GM23248 (cell line): ENCODE data around the gene GPATCH1. TPM values are rescaled to one million over a fixed set of nuclear protein-coding genes. Genes with fewer than 3 reads are reported as not detected.
"Not testable (repeated sequence)": the region's sequence is repeated elsewhere in the genome, so short reads cannot be mapped to it uniquely, and the experiment has no call there.

Source experiments
- DNase-seq: peaks from one replicate; pipeline ENCODE4 v3.0.0-alpha.2; 2015
- H2AFZ ChIP-seq: fragments of 200-600 bp; sonication (generic); 2 replicates; pipeline ENCODE4 v1.6.1; 2016; ENCODE audit warnings: antibody characterized with exemption
- H3F3A ChIP-seq: fragments of 200-600 bp; sonication (generic); 2 replicates; pipeline ENCODE4 v1.6.1; 2016; ENCODE audit warnings: mild to moderate bottlenecking, antibody characterized with exemption, mixed run types; ENCODE audit not compliant: insufficient read depth
- H3K27ac ChIP-seq: fragments of 200-600 bp; sonication (generic); 2 replicates; pipeline ENCODE4 v1.5.1; 2016; ENCODE audit warnings: mild to moderate bottlenecking
- H3K27me3 ChIP-seq: fragments of 200-600 bp; sonication (generic); replicated peaks from 2 replicates; pipeline ENCODE4 v1.6.1; 2016; ENCODE audit warnings: mild to moderate bottlenecking; ENCODE audit not compliant: insufficient read depth
- H3K36me3 ChIP-seq: fragments of 200-600 bp; sonication (generic); 2 replicates; pipeline ENCODE4 v1.6.1; 2016; ENCODE audit warnings: low read depth, mild to moderate bottlenecking
- H3K4me1 ChIP-seq: fragments of 200-600 bp; sonication (generic); 2 replicates; pipeline ENCODE4 v1.6.1; 2016; ENCODE audit warnings: mild to moderate bottlenecking; ENCODE audit not compliant: insufficient read depth
- H3K4me2 ChIP-seq: fragments of 200-600 bp; sonication (generic); one replicate; pipeline ENCODE4 v1.6.1; 2016; ENCODE audit warnings: mild to moderate bottlenecking; ENCODE audit not compliant: unreplicated experiment
- H3K4me3 ChIP-seq: fragments of 200-600 bp; sonication (generic); 2 replicates; pipeline ENCODE4 v1.5.1; 2016; ENCODE audit warnings: mild to moderate bottlenecking
- H3K79me2 ChIP-seq: fragments of 200-600 bp; sonication (generic); 2 replicates; pipeline ENCODE4 v1.6.1; 2016; ENCODE audit warnings: mild to moderate bottlenecking; ENCODE audit not compliant: insufficient read depth
- H3K9ac ChIP-seq: fragments of 200-600 bp; sonication (generic); 2 replicates; pipeline ENCODE4 v1.6.1; 2016; ENCODE audit warnings: mild to moderate bottlenecking
- H3K9me2 ChIP-seq: fragments of 200-600 bp; sonication (generic); 2 replicates; pipeline ENCODE4 v1.6.1; 2016; ENCODE audit warnings: mixed run types, mild to moderate bottlenecking, moderate library complexity; ENCODE audit not compliant: insufficient read depth
- H3K9me3 ChIP-seq: fragments of 200-600 bp; sonication (generic); one replicate; pipeline ENCODE4 v1.6.1; 2017; ENCODE audit warnings: low read depth
- H4K20me1 ChIP-seq: fragments of 200-600 bp; sonication (generic); 2 replicates; pipeline ENCODE4 v1.6.0; 2016; ENCODE audit not compliant: insufficient read depth
- EZH2 ChIP-seq: fragments of 200-600 bp; sonication (generic); IDR thresholded peaks from 2 replicates; pipeline ENCODE4 v1.6.1; 2018; ENCODE audit warnings: antibody characterized with exemption, mild to moderate bottlenecking; ENCODE audit not compliant: insufficient read depth, poor library complexity, severe bottlenecking
- EZH2phosphoT487 ChIP-seq: fragments of 200-600 bp; sonication (generic); IDR thresholded peaks from 2 replicates; pipeline ENCODE4 v1.6.1; 2018; ENCODE audit warnings: antibody characterized with exemption, moderate library complexity, mild to moderate bottlenecking, low read depth; ENCODE audit not compliant: insufficient read depth
- WGBS, 2 experiments: methylation state at CpG; one replicate each; pipeline ENCODE4 v1.1.6; 2015 to 2017; ENCODE audit warnings: low lambda C conversion rate in 2 of 2, low coverage in 1 of 2; ENCODE audit errors: missing lambda C conversion rate in 2 of 2; 5-methylcytosine and 5-hydroxymethylcytosine counted together
- in situ Hi-C: fragments of 300-500 bp; cut with MboI; formaldehyde crosslinking; loops from 2 replicates; pipeline ENCODE4 v1.15.0; 2020
- polyA plus RNA-seq: library from polyadenylated mRNA; unstranded; fragments of >200 nt; fragmentation: Nextera tagmentation; extraction: Ambion mirVana; gene quantifications from 2 replicates; pipeline ENCODE4 v1.2.1, GENCODE V29; 2016
- total RNA-seq: library from RNA; depleted of rRNA; stranded (reverse); fragments of >200 nt; shearing (Covaris generic); gene quantifications from 2 replicates; pipeline ENCODE4 v1.2.3, GENCODE V29; 2014

Gene GPATCH1
- total and polyA plus RNA-seq, 2 experiments from 2014 or later: 5.1 to 6.5 TPM

DNA sequence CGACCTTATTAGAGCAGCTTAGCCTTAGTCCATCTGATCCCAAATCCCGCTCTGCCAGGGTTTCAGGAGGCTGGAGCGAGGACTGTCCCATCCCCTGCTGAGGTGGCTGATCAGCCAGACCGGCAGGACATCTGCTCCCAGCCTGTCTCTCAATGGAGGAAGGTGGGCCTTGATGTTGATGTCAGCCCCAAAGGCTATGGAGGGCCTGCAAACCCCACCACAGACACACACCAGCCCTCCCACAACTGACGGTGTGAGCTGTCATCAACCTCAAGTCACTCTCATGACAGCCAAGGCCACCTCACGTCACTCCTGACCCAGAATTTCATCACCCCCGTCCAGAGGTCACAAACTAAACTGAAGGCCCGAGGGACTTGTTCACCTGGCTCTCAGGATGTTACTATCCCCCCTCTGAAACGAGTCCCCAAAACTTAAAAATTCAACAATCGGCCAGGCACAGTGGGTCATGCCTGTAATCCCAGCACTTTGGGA lies 41.8 kb upstream of the GPATCH1 start:
- H3K4me1 ChIP-seq: no peaks in the 10 kb centered on the region
- H4K20me1 ChIP-seq: no peaks in the 10 kb centered on the region
- H3K4me2 ChIP-seq: no peak overlapping the region
- no peaks in the 10 kb centered on the region for H3K9me3 ChIP-seq
- no peak overlapping the region for H3K9ac ChIP-seq
- no peak overlapping the region for H2AFZ ChIP-seq
- DNase-seq: no peak
- no peaks in the 10 kb centered on the region for H3K27me3 ChIP-seq
- H3F3A ChIP-seq: no peaks in the 10 kb centered on the region
- no peaks in the 10 kb centered on the region for H3K79me2 ChIP-seq
- WGBS, 2 experiments: 72 to 73% methylated on average over 10 of the region's 10 CpGs
- no peak overlapping the region for H3K27ac ChIP-seq
- H3K9me2 ChIP-seq: no peaks in the 10 kb centered on the region
- TF ChIP-seq EZH2: no peak
- TF ChIP-seq EZH2phosphoT487: no peak
- in situ Hi-C loops: no loop called here
- no peaks in the 10 kb centered on the region for H3K36me3 ChIP-seq
- H3K4me3 ChIP-seq: no peak overlapping the region

DNA sequence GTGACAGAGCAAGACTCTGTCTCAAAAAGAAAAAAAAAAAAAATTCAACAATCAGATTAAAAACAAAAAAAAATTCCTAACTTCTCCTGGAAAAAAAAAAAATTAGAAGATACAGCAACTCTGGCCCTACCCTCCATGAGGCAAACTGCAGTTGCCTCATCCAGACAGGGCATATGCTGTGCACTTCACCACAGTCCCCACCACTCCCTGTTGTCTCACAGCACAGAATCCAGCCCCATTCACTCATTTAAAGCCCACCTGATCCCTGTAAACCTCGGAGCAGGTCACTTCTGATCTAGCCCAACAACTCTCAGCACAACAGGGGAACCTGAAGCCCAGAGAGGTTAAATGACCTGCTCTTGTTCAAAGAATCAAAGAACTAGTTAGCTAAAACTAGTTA lies 41.2 kb upstream of the GPATCH1 start:
- 84 to 89% methylated on average over 1 of the region's 1 CpG for WGBS, 2 experiments
- no peaks in the 10 kb centered on the region for H4K20me1 ChIP-seq
- H3K9ac ChIP-seq: no peak overlapping the region
- H3K9me2 ChIP-seq: no peaks in the 10 kb centered on the region
- no peaks in the 10 kb centered on the region for H3K9me3 ChIP-seq
- no peak for TF ChIP-seq EZH2
- TF ChIP-seq EZH2phosphoT487: no peak
- H3K4me1 ChIP-seq: no peaks in the 10 kb centered on the region
- H3K4me2 ChIP-seq: no peak overlapping the region
- no peak for DNase-seq
- no peaks in the 10 kb centered on the region for H3F3A ChIP-seq
- H3K79me2 ChIP-seq: no peaks in the 10 kb centered on the region
- no peak overlapping the region for H3K4me3 ChIP-seq
- H3K27ac ChIP-seq: no peak overlapping the region
- H2AFZ ChIP-seq: no peak overlapping the region
- H3K36me3 ChIP-seq: no peaks in the 10 kb centered on the region
- no peaks in the 10 kb centered on the region for H3K27me3 ChIP-seq
- in situ Hi-C loops: no loop called here

DNA sequence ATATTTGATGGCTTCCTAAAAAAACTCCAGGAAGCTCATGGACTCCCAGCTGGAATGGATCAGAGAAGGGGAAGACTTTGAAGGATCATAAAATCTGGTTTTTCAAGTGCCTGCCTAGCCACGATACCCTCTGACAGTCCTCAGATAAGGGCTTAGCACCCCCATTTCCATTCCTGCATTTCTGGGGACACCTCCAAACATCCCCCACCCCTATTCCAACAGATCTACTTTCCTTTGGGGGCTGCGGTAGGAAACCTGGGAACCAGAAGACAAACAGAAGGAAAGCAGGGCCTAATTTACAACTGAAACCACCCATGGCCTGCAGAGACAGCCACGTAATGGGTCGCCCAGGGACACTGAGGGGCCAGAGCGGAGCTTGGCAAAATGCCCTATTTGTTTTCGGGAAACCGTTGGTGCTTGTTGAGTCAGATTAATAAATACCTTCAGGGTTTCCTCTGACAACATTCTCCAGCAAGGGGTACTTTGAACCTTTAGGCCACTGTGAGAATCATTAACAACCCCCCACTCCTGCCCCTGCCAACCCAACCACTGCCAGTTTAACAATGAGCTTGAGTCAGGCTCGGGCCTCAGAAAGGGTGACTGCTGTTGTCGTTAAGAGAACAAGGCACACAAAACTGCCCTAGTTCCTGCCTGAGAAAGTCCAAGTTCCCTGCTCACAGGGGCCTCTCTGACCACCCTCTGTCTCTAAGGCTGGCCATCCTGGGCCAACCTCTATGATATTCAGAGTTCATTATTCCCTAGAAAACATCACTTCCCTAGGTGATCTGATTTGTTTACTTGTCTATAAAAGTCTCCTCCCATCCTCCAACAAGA lies 39.8 kb upstream of the GPATCH1 start:
- TF ChIP-seq EZH2phosphoT487: no peak
- no peak for TF ChIP-seq EZH2
- WGBS, 2 experiments: 43 to 44% methylated on average over 9 of the region's 9 CpGs
- Histone ChIP-seq H3F3A (no peaks in the 10 kb centered on the region), H3K4me2 (no peak overlapping the region), H4K20me1 (no peaks in the 10 kb centered on the region), H3K27ac (no peak overlapping the region), H3K9me2 (no peaks in the 10 kb centered on the region), H3K79me2 (no peaks in the 10 kb centered on the region), H3K4me1 (no peaks in the 10 kb centered on the region), H3K9me3 (no peaks in the 10 kb centered on the region), H3K27me3 (no peaks in the 10 kb centered on the region), H3K36me3 (no peaks in the 10 kb centered on the region), H2AFZ (no peak overlapping the region), H3K4me3 (no peak overlapping the region), H3K9ac (no peak overlapping the region)
- DNase-seq: peak; percentile 16
- in situ Hi-C loops: no loop called here

DNA sequence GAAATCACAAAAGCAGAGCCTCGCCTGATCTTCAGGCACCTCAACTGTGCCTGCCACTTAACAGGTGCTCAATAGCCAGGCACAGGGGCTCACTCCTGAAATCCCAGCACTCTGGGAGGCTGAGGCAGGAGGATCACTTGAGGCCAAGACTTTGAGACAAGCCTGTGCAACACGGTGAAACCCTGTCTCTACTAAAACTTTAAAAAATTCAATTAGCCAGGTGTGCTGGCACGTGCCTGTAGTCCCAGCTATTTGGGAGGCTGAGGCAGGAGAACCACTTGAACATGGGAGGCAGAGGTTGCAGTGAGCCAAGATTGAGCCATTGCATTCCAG lies 39.2 kb upstream of the GPATCH1 start:
- H3F3A ChIP-seq, H3K4me1 ChIP-seq, H3K9me3 ChIP-seq, in situ Hi-C loops, H3K4me3 ChIP-seq, H3K79me2 ChIP-seq, H3K27me3 ChIP-seq, DNase-seq, H3K4me2 ChIP-seq, H3K27ac ChIP-seq, H3K36me3 ChIP-seq, H3K9me2 ChIP-seq, H3K9ac ChIP-seq, H4K20me1 ChIP-seq, H2AFZ ChIP-seq: not testable (repeated sequence)
- 80 to 87% methylated on average over 3 of the region's 3 CpGs for WGBS, 2 experiments

DNA sequence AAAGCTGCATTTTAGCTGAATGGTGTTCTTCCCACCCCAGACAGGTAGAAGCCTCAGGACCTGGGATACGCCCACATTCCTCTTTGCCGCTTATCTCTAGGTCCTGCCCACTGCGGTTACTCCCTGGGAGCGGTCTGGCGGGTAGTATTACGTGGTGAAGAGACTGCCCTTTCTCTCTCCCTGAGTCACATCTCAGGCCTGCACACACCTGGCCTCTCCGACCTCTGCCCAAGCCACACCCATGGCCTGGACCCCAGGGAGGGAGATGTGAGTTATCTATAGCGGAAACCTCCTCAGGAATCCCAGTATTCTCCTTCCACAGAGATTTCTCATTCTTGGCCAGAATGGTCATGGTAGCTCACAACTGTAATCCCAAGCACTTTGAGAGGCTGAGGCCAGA lies 33.6 kb upstream of the GPATCH1 start:
- no peak overlapping the region for H3K27ac ChIP-seq
- H3K27me3 ChIP-seq: no peaks in the 10 kb centered on the region
- no peaks in the 10 kb centered on the region for H3K79me2 ChIP-seq
- no peaks in the 10 kb centered on the region for H3F3A ChIP-seq
- no peak for TF ChIP-seq EZH2phosphoT487
- TF ChIP-seq EZH2: no peak
- in situ Hi-C loops: no loop called here
- H3K36me3 ChIP-seq: no peaks in the 10 kb centered on the region
- H3K9me3 ChIP-seq: no peaks in the 10 kb centered on the region
- H3K4me1 ChIP-seq: 0 out of 2 replicates have a peak, but pooled peaks cover 3% of the 10 kb centered on the region
- no peak overlapping the region for H3K9ac ChIP-seq
- no peaks in the 10 kb centered on the region for H4K20me1 ChIP-seq
- no peak overlapping the region for H2AFZ ChIP-seq
- no peaks in the 10 kb centered on the region for H3K9me2 ChIP-seq
- no peak for DNase-seq
- no peak overlapping the region for H3K4me3 ChIP-seq
- no peak overlapping the region for H3K4me2 ChIP-seq
- WGBS, 2 experiments: 59 to 60% methylated on average over 8 of the region's 8 CpGs
